NB4 (cell line): ENCODE results near the gene RPS15.

Source experiments
- MYC ChIP-seq: IDR thresholded peaks from 2 replicates; pipeline ENCODE4 v1.6.1; 2011; ENCODE audit warnings: low read depth, low read length
- POLR2A ChIP-seq: IDR thresholded peaks from 2 replicates; pipeline ENCODE4 v1.6.1; 2011; ENCODE audit warnings: mild to moderate bottlenecking; ENCODE audit not compliant: insufficient read length; ENCODE audit errors: extremely low read depth
- TF ChIP-seq, protein P1 (sequence below): IDR thresholded peaks from one replicate; pipeline ENCODE4 v1.5.1; 2012; ENCODE audit warnings: low read depth, low read length
- TF ChIP-seq, protein P2 (sequence below): IDR thresholded peaks from 2 replicates; pipeline ENCODE4 v1.6.1; 2011; ENCODE audit warnings: low read depth, low read length

DNA sequence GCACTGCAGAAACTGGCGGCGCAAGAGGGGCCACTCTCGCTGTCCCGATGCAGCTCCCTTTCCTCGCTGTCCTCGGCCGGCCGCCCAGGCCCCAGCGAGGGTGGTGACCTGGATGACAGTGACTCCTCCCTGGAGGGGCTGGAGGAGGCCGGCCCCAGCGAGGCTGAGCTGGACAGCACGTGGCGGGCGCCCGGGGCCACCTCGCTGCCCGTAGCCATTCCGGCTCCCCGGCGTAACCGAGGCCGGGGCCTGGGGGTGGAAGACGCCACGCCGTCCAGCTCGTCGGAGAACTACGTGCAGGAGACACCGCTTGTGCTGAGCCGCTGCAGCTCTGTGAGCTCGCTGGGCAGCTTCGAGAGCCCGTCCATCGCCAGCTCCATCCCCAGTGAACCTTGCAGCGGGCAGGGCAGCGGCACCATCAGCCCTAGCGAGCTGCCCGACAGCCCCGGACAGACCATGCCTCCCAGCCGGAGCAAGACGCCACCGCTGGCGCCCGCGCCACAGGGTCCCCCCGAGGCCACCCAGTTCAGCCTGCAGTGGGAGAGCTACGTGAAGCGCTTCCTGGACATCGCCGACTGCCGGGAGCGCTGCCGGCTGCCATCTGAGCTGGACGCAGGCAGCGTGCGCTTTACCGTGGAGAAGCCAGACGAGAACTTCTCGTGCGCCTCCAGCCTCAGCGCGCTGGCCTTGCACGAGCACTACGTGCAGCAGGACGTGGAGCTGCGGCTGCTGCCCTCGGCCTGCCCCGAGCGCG is 28.4 kb downstream of the RPS15 start:
- TF ChIP-seq POLR2A (no peak), MYC (no peak)
- TF ChIP-seq, protein P1, sequence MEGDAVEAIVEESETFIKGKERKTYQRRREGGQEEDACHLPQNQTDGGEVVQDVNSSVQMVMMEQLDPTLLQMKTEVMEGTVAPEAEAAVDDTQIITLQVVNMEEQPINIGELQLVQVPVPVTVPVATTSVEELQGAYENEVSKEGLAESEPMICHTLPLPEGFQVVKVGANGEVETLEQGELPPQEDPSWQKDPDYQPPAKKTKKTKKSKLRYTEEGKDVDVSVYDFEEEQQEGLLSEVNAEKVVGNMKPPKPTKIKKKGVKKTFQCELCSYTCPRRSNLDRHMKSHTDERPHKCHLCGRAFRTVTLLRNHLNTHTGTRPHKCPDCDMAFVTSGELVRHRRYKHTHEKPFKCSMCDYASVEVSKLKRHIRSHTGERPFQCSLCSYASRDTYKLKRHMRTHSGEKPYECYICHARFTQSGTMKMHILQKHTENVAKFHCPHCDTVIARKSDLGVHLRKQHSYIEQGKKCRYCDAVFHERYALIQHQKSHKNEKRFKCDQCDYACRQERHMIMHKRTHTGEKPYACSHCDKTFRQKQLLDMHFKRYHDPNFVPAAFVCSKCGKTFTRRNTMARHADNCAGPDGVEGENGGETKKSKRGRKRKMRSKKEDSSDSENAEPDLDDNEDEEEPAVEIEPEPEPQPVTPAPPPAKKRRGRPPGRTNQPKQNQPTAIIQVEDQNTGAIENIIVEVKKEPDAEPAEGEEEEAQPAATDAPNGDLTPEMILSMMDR, result no peak
- TF ChIP-seq, protein P2, sequence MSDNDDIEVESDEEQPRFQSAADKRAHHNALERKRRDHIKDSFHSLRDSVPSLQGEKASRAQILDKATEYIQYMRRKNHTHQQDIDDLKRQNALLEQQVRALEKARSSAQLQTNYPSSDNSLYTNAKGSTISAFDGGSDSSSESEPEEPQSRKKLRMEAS, result no peak
